ENCODE measurements around the gene PRR5L. TPM values are rescaled to one million over a fixed set of nuclear protein-coding genes. Genes with fewer than 3 reads are reported as not detected.

Gene PRR5L
- total RNA-seq, 1 donor, result 19.5 TPM

- Histone ChIP-seq H3K4me1 (ENCODE audit: insufficient read depth, low read length) (peaks cover 31% of the 10 kb centered on the region), H3K27me3 (ENCODE audit: insufficient read depth, low read length) (no peaks in the 10 kb centered on the region), H3K4me3 (ENCODE audit: low read length) (peak overlapping the region; percentile 14), H3K9me3 (ENCODE audit: low read depth, low read length) (no peaks in the 10 kb centered on the region)
Measured at GRCh38 chr11:36400766-36401455, 104.8 kb downstream of the PRR5L start.

GRCh38 chr11:36402568-36403170 lies 106.6 kb downstream of the PRR5L start:
- Histone ChIP-seq H3K4me3 (ENCODE audit: low read length) (no peak overlapping the region), H3K9me3 (ENCODE audit: low read depth, low read length) (no peaks in the 10 kb centered on the region), H3K27me3 (ENCODE audit: insufficient read depth, low read length) (no peaks in the 10 kb centered on the region), H3K4me1 (ENCODE audit: insufficient read depth, low read length) (peaks cover 44% of the 10 kb centered on the region)

GRCh38 chr11:36403661-36404060 lies 107.6 kb downstream of the PRR5L start:
- Histone ChIP-seq H3K4me1 (ENCODE audit: insufficient read depth, low read length) (peaks cover 49% of the 10 kb centered on the region), H3K9me3 (ENCODE audit: low read depth, low read length) (no peaks in the 10 kb centered on the region), H3K27me3 (ENCODE audit: insufficient read depth, low read length) (no peaks in the 10 kb centered on the region), H3K4me3 (ENCODE audit: low read length) (no peak overlapping the region)

- Histone ChIP-seq H3K4me3 (ENCODE audit: low read length) (no peak overlapping the region), H3K9me3 (ENCODE audit: low read depth, low read length) (no peaks in the 10 kb centered on the region), H3K27me3 (ENCODE audit: insufficient read depth, low read length) (no peaks in the 10 kb centered on the region), H3K4me1 (ENCODE audit: insufficient read depth, low read length) (peaks cover 49% of the 10 kb centered on the region)
Measured at GRCh38 chr11:36404831-36405230, 108.7 kb downstream of the PRR5L start.

GRCh38 chr11:36405585-36406367 lies 109.7 kb downstream of the PRR5L start:
- Histone ChIP-seq H3K4me1 (ENCODE audit: insufficient read depth, low read length) (peaks cover 49% of the 10 kb centered on the region), H3K4me3 (ENCODE audit: low read length) (no peak overlapping the region), H3K9me3 (ENCODE audit: low read depth, low read length) (no peaks in the 10 kb centered on the region), H3K27me3 (ENCODE audit: insufficient read depth, low read length) (no peaks in the 10 kb centered on the region)

GRCh38 chr11:36407356-36407755 lies 111.3 kb downstream of the PRR5L start:
- Histone ChIP-seq H3K4me1 (ENCODE audit: insufficient read depth, low read length) (peaks cover 59% of the 10 kb centered on the region), H3K4me3 (ENCODE audit: low read length) (no peak overlapping the region), H3K27me3 (ENCODE audit: insufficient read depth, low read length) (no peaks in the 10 kb centered on the region), H3K9me3 (ENCODE audit: low read depth, low read length) (no peaks in the 10 kb centered on the region)

GRCh38 chr11:36408498-36409136 lies 112.5 kb downstream of the PRR5L start:
- H3K27me3 ChIP-seq (ENCODE audit: insufficient read depth, low read length), result no peaks in the 10 kb centered on the region
- H3K4me3 ChIP-seq (ENCODE audit: low read length), result no peak overlapping the region
- H3K4me1 ChIP-seq (ENCODE audit: insufficient read depth, low read length), result peaks cover 69% of the 10 kb centered on the region
- H3K9me3 ChIP-seq (ENCODE audit: low read depth, low read length), result no peaks in the 10 kb centered on the region

GRCh38 chr11:36409152-36409816 lies 113.2 kb downstream of the PRR5L start:
- no peak overlapping the region for H3K4me3 ChIP-seq (ENCODE audit: low read length)
- no peaks in the 10 kb centered on the region for H3K9me3 ChIP-seq (ENCODE audit: low read depth, low read length)
- peaks cover 69% of the 10 kb centered on the region for H3K4me1 ChIP-seq (ENCODE audit: insufficient read depth, low read length)
- H3K27me3 ChIP-seq (ENCODE audit: insufficient read depth, low read length), result no peaks in the 10 kb centered on the region

GRCh38 chr11:36411202-36411640 lies 115.1 kb downstream of the PRR5L start:
- Histone ChIP-seq H3K27me3 (ENCODE audit: insufficient read depth, low read length) (no peaks in the 10 kb centered on the region), H3K4me3 (ENCODE audit: low read length) (no peak overlapping the region), H3K4me1 (ENCODE audit: insufficient read depth, low read length) (peaks cover 76% of the 10 kb centered on the region), H3K9me3 (ENCODE audit: low read depth, low read length) (no peaks in the 10 kb centered on the region)

- H3K27me3 ChIP-seq (ENCODE audit: insufficient read depth, low read length), result no peaks in the 10 kb centered on the region
- H3K4me1 ChIP-seq (ENCODE audit: insufficient read depth, low read length), result peaks cover 77% of the 10 kb centered on the region
- no peaks in the 10 kb centered on the region for H3K9me3 ChIP-seq (ENCODE audit: low read depth, low read length)
- H3K4me3 ChIP-seq (ENCODE audit: low read length), result no peak overlapping the region
Measured at GRCh38 chr11:36412781-36413383, 116.8 kb downstream of the PRR5L start.

GRCh38 chr11:36417154-36417553 lies 121.1 kb downstream of the PRR5L start:
- H3K9me3 ChIP-seq (ENCODE audit: low read depth, low read length), result no peaks in the 10 kb centered on the region
- no peaks in the 10 kb centered on the region for H3K27me3 ChIP-seq (ENCODE audit: insufficient read depth, low read length)
- no peak overlapping the region for H3K4me3 ChIP-seq (ENCODE audit: low read length)
- peaks cover 58% of the 10 kb centered on the region for H3K4me1 ChIP-seq (ENCODE audit: insufficient read depth, low read length)

- Histone ChIP-seq H3K9me3 (ENCODE audit: low read depth, low read length) (no peaks in the 10 kb centered on the region), H3K27me3 (ENCODE audit: insufficient read depth, low read length) (no peaks in the 10 kb centered on the region), H3K4me3 (ENCODE audit: low read length) (no peak overlapping the region), H3K4me1 (ENCODE audit: insufficient read depth, low read length) (peaks cover 53% of the 10 kb centered on the region)
Measured at GRCh38 chr11:36419791-36420424, 123.8 kb downstream of the PRR5L start.

- H3K4me3 ChIP-seq (ENCODE audit: low read length), result no peak overlapping the region
- no peaks in the 10 kb centered on the region for H3K9me3 ChIP-seq (ENCODE audit: low read depth, low read length)
- no peaks in the 10 kb centered on the region for H3K27me3 ChIP-seq (ENCODE audit: insufficient read depth, low read length)
- H3K4me1 ChIP-seq (ENCODE audit: insufficient read depth, low read length), result peaks cover 57% of the 10 kb centered on the region
Measured at GRCh38 chr11:36421546-36422155, 125.6 kb downstream of the PRR5L start.

Data from mononuclear cell (primary cell).